Measurements from ENCODE around the gene ANO9.
"Not testable (repeated sequence)": the region's sequence is repeated elsewhere in the genome, so short reads cannot be mapped to it uniquely, and the experiment has no call there.

Gene ANO9

GRCh38 chr11:400241-400689 lies 41.5 kb downstream of the ANO9 start:
- DNase-seq (ENCODE audit: low read depth), result no peak

- no peak for DNase-seq (ENCODE audit: low read depth)
Measured at GRCh38 chr11:399731-400211, 42.0 kb downstream of the ANO9 start.

- no peak for DNase-seq (ENCODE audit: low read depth)
Measured at GRCh38 chr11:398826-399225, 43.0 kb downstream of the ANO9 start.

GRCh38 chr11:396948-397548 lies 44.8 kb downstream of the ANO9 start:
- peak; percentile 55 for DNase-seq (ENCODE audit: low read depth)

- DNase-seq (ENCODE audit: low read depth), result peak; percentile 32
Measured at GRCh38 chr11:396511-396947, 45.3 kb downstream of the ANO9 start.

GRCh38 chr11:395866-396265 lies 45.9 kb downstream of the ANO9 start:
- DNase-seq (ENCODE audit: low read depth), result no peak

GRCh38 chr11:394858-395655 lies 46.8 kb downstream of the ANO9 start:
- DNase-seq (ENCODE audit: low read depth), result no peak

- peak; percentile 69 for DNase-seq (ENCODE audit: low read depth)
Measured at GRCh38 chr11:394034-394857, 47.6 kb downstream of the ANO9 start, which contains the start of gene PKP3. Gene PKP3, plus strand, starts transcription at chr11:394209. Its CDS starts 84 bp downstream, at chr11:394293.

GRCh38 chr11:393219-394033 lies 48.4 kb downstream of the ANO9 start:
- peak; percentile 83 for DNase-seq (ENCODE audit: low read depth)

- DNase-seq (ENCODE audit: low read depth), result no peak
Measured at GRCh38 chr11:392102-392777, 49.6 kb downstream of the ANO9 start.

GRCh38 chr11:391117-392017 lies 50.4 kb downstream of the ANO9 start:
- DNase-seq (ENCODE audit: low read depth), result no peak

- no peak for DNase-seq (ENCODE audit: low read depth)
Measured at GRCh38 chr11:390175-390574, 51.6 kb downstream of the ANO9 start.

- not testable (repeated sequence) for DNase-seq (ENCODE audit: low read depth)
Measured at GRCh38 chr11:389369-389768, 52.4 kb downstream of the ANO9 start.

GRCh38 chr11:387193-387793 lies 54.5 kb downstream of the ANO9 start:
- no peak for DNase-seq (ENCODE audit: low read depth)

GRCh38 chr11:386483-386882 lies 55.3 kb downstream of the ANO9 start:
- no peak for DNase-seq (ENCODE audit: low read depth)

GRCh38 chr11:385594-386351 lies 56.0 kb downstream of the ANO9 start:
- DNase-seq (ENCODE audit: low read depth), result no peak

GRCh38 chr11:384511-384910 lies 57.3 kb downstream of the ANO9 start:
- DNase-seq (ENCODE audit: low read depth), result no peak

GRCh38 chr11:383431-383830 lies 58.4 kb downstream of the ANO9 start:
- no peak for DNase-seq (ENCODE audit: low read depth)

Data from iris pigment epithelial cell (primary cell).